ENCODE measurements around the gene KLLN. TPM values are rescaled to one million over a fixed set of nuclear protein-coding genes. Genes with fewer than 3 reads are reported as not detected.

The KLLN gene
- total and polyA plus RNA-seq, 7 donors = 0.14 to 0.92 (median 0.36) TPM

Small RNA genes lying within 50 kb of the gene (small RNA-seq; reads per million reads assigned to genes)
- 0 reads per million in 3 donors for gene RN7SL78P

Other genes starting within 250 kb of the KLLN start
- gene PAPSS2, start 203.7 kb downstream of the KLLN start, total RNA-seq = 1 to 10 TPM; 7.1 to 8.6 (median 8.0) TPM
- gene PAPSS2, start 203.7 kb downstream of the KLLN start, polyA plus RNA-seq = 10 to 100 TPM; 65.6 to 88.9 (median 87.6) TPM
- gene ATAD1, start 45.3 kb downstream of the KLLN start, total RNA-seq = 10 to 100 TPM; 28.0 to 45.3 (median 37.3) TPM
- gene ATAD1, start 45.3 kb downstream of the KLLN start, polyA plus RNA-seq = 10 to 100 TPM in 2 of 3 donors, 1 to 10 TPM in 1; 6.9 to 18.7 (median 10.8) TPM
- 100 to 1,000 TPM in 2 of 4 donors, 10 to 100 TPM in 2; 80.0 to 180 (median 118) TPM for gene PTEN, start 92 bp upstream of the KLLN start, total RNA-seq
- gene PTEN, start 92 bp upstream of the KLLN start, polyA plus RNA-seq = 10 to 100 TPM; 27.0 to 40.9 (median 31.2) TPM